GM18511 (cell line): ENCODE data around the gene DPP10.

Experiments
- ATAC-seq: cut with Tn5 transposase; IDR thresholded peaks from one replicate; pipeline ENCODE4 v1.9.1; 2021; ENCODE audit warnings: mild to moderate bottlenecking, moderate library complexity; ENCODE audit not compliant: unreplicated experiment

The DPP10 gene

DNA sequence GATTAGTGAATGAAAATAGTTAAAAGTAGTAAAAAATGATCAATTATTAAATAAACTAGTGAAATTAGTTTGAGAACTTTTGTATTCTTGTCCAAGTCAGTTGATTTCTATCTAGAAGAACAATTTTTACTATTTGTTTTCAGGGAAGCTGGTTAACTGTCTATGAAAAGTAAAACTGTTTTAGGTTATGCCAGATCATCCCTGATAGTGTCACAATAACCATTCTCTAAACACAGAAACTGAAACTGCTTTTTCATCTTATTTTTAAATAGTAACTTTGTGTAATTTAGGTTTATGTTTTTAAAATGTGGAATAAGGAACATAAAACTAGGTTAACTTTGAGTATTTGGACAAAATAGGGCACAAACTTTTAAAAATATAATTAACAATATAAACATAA is 1087.2 kb downstream of the DPP10 start:
- ATAC-seq, result no peak

DNA sequence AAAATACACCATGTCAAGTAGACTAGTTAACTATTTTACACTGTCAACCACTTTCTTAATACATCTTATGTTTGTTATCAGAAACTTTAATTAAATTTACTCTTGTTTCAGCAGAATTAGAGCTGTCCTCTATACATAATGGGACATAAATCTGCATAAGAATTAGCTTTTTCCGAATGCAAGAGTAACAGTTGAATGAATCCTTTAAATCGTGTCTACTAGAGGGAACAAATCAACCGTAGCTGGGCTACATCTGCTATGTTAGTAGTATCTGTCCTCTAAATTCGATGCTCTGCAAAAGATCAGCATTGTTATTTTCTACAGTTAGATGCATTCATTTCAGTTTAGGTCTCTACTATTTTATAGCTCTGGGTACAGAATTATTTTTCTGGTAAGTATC is 1090.6 kb downstream of the DPP10 start:
- ATAC-seq, result no peak

- ATAC-seq, result no peak
Measured at GRCh38 chr2:115541814-115542213, 1099.4 kb downstream of the DPP10 start.

DNA sequence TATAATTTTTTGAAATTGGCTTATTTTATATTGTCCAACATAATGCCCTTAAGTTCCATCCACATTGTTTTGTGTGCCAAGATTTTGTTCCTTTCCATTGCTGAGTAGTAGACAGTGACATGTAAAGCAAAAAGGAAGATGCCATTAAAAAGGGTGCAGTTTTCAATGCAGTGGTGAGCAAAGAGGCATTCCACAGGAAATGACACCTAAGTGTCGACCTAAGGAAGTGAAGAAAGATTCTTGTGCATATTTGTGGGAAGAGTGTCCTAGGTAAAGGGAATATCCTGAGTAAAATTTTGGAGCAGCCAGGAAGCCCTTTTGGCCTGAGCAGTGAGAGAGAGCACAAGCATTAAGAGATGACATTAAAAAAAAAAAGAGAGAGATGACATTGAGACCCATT is 1099.9 kb downstream of the DPP10 start:
- ATAC-seq, result no peak

DNA sequence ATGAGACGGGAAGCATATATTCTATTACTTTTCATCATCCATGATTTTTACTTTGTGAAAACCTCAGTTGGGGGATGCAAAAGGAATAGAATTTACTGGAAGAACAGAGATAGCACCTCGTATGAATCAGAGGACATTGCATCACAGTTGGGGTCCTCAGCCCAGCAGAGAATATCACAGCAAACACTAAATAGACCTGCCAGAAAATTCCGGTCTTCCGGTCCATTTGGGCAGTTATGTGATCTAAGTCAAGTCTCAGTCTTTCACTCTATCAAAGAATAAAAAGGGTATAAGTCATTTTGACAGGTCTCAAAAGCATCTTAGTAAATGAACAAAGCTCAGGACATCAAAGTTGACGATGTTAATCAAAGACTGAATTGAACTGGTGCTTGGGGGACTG is 1100.6 kb downstream of the DPP10 start:
- ATAC-seq, result no peak

- ATAC-seq, result no peak
Measured at GRCh38 chr2:115543461-115543860, 1101.0 kb downstream of the DPP10 start.

DNA sequence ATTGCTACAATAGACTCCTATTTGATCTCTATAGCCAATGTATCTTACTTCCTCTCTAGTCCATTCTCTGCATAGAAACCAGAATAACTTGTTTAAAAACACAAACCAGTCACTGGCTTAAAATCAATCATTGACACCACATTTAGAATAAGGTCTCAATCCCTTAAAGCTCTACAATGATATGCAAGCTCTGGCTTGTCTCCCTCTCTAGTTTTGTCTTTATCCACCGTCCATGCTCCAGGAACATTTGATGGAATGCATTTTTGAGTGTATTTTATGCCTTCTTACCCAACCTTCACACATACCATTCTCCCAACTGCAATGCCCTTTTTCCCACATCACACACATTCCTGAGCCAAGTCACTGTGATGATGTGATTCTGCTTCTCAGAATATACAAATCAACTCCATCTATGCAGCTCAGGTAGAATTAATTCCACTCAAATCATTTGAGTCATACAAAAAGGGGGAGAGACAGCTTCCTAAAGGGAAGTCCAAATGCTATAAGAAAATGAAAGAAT is 1107.2 kb downstream of the DPP10 start:
- no peak for ATAC-seq

DNA sequence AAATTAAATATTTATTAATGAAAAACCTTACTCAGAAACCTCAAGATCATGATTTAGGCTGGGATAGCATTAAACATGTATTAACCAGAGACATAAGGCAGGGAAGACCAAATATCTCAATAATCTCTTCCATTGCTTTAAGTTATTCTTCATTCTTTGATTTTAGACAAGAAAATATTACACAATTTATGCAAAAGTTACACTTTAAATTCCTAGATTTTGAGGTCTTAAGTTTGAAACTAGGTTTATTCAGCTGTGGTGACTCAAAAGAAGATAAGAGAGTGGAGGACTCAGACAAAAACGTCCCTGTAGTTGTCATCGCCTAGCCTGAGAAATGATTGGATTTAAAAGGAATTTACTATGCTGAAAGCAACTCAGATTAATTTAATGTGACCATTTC is 1110.3 kb downstream of the DPP10 start:
- ATAC-seq, result no peak

DNA sequence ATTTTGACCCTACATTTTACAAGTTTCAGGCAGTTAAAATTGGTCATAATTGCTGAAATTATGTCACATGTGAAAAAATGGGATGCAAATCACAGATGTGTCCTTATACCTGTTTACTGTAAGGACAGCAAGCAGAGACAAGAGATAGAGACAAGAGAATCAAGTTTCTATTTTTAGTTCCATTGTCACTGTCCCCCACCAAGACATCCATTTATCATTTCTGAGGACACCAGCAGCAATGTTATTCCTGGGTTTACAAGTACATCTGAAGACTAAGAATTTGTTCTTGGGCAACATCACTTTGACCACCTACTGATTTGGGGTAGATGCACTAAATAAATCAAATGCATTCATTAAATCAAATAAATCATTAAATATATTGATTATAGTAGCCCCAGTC is 1111.7 kb downstream of the DPP10 start:
- no peak for ATAC-seq

GRCh38 chr2:115558725-115559124 is 1116.3 kb downstream of the DPP10 start:
- no peak for ATAC-seq

- no peak for ATAC-seq
Measured at GRCh38 chr2:115560666-115561065, 1118.2 kb downstream of the DPP10 start.

GRCh38 chr2:115568643-115569042 is 1126.2 kb downstream of the DPP10 start:
- no peak for ATAC-seq

DNA sequence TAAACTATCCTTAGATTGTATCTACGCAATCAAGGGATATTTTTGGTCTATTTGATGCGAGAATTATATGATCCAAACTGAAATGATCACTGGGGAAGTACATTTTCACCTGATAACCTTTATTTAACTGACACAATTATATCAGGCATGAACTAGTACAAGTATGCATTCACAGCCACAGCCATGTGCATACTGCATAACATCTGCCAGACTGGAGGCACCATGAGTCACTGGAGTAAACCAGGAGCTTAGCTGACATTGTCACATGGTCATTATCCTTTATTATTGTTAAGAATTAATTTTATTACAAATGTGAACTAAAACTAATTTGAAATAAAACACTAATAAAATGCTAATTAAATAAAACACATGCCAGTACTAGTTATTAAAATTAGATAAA is 1127.1 kb downstream of the DPP10 start:
- no peak for ATAC-seq

DNA sequence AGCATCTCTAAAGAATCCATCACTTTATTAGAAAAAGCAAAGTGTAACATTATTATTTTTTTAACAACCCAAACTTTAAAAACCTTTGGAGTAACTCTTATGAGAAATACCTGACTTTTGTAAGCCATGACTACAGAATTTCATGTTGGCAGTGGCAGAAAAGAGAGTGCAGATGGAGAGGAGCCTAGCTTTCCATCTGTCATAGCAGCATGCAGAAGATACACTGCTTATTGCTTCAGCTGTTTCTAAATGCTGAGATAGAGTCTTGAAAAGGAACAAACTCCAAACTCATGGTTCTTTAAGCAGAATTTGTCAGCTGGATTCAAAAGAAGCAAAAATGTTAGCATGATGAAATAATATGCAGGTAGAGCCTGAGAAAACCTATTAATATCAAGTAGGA is 1130.3 kb downstream of the DPP10 start:
- no peak for ATAC-seq

- ATAC-seq, result no peak
Measured at GRCh38 chr2:115573756-115574155, 1131.3 kb downstream of the DPP10 start.

- no peak for ATAC-seq
Measured at GRCh38 chr2:115574667-115575066, 1132.2 kb downstream of the DPP10 start.

- no peak for ATAC-seq
Measured at GRCh38 chr2:115580784-115581183, 1138.3 kb downstream of the DPP10 start.

GRCh38 chr2:115584507-115584906 is 1142.1 kb downstream of the DPP10 start:
- no peak for ATAC-seq

GRCh38 chr2:115596659-115597375 is 1154.4 kb downstream of the DPP10 start:
- ATAC-seq, result no peak

DNA sequence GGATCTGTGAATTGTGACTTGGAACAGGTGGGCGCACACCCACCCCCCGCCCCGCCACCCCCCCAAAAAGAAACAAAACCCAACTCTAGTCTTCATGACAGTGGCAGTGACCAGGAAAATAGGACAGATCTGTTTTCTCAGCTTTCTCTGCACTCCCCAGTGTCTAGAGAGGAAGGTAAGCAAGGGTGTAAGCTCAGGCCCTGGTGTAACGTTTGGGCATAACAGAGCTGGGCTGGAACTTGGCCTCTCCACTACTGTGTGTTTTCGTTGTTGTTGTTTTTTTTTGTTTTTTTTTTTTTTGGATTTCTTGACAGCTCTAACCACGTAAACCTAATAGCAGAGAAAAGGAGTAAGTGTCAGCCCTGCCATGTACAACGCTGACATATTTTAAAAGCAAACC is 1160.8 kb downstream of the DPP10 start:
- ATAC-seq, result no peak

GRCh38 chr2:115606350-115606749 is 1163.9 kb downstream of the DPP10 start:
- no peak for ATAC-seq

- ATAC-seq, result no peak
Measured at GRCh38 chr2:115609978-115610377, 1167.5 kb downstream of the DPP10 start.

DNA sequence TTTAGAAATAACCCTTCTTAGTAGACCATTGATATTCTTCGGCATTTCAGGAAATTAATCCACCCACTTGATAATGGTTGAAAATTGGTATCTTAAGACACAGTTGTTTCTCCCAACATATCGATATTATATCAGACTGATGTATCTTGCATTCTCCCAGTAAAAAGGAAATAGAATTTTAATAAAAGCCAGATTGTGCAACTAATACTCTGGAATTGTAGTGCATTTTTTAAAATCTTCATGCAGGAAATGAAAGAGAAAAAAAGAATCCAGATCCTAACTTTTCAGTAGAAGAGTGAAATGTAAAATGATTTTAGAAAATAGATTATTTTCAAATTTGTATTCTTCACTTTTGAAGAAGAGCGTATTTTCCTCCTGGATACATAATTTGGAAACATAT is 1168.4 kb downstream of the DPP10 start:
- ATAC-seq, result no peak
